Suprapubic skin (tissue), 4 donors: ENCODE measurements around the gene ZIM2.

Experiments used
- POLR2A ChIP-seq, 2 donors: fragments of 450-650 bp; IDR thresholded peaks; one replicate each; pipeline ENCODE4 v1.6.1; 2017; ENCODE audit warnings: antibody characterized with exemption in 2 of 2, mild to moderate bottlenecking in 2 of 2, moderate library complexity in 2 of 2
- POLR2AphosphoS5 ChIP-seq, 3 donors: sonication (generic); formaldehyde crosslinking; IDR thresholded peaks; one replicate each; pipeline ENCODE4 v1.6.1; 2017; ENCODE audit warnings: antibody characterized with exemption in 3 of 3
- TF ChIP-seq, protein P1 (sequence below), 2 donors: fragments of 200-600 bp in 1 of 2; fragments of 450-650 bp in 1 of 2; sonication (generic) in 1 of 2; IDR thresholded peaks; one replicate each; pipeline ENCODE4 v1.5.1; 2016 to 2019; ENCODE audit warnings: antibody characterized with exemption in 2 of 2, mild to moderate bottlenecking in 1 of 2, moderate library complexity in 1 of 2

DNA sequence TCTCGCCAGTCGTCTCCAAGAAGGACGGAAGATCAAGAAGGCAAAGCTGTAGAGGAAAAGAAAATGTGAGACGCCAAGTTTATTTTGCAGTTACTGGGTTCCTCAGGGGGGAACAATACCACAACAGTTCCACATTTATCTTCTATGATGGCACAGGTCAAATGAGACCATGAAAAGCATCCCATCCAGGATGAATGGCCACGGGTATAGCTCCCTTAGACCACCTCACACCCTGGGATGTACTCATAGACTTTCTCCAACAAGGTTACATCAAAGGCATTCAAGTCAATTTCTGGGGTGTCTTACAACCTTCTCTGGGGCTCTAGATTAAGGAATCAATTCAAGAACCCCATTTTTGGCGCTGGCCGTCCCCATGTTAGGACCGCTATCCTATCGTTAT is 4.5 kb downstream of the ZIM2 start:
- TF ChIP-seq, protein P1, sequence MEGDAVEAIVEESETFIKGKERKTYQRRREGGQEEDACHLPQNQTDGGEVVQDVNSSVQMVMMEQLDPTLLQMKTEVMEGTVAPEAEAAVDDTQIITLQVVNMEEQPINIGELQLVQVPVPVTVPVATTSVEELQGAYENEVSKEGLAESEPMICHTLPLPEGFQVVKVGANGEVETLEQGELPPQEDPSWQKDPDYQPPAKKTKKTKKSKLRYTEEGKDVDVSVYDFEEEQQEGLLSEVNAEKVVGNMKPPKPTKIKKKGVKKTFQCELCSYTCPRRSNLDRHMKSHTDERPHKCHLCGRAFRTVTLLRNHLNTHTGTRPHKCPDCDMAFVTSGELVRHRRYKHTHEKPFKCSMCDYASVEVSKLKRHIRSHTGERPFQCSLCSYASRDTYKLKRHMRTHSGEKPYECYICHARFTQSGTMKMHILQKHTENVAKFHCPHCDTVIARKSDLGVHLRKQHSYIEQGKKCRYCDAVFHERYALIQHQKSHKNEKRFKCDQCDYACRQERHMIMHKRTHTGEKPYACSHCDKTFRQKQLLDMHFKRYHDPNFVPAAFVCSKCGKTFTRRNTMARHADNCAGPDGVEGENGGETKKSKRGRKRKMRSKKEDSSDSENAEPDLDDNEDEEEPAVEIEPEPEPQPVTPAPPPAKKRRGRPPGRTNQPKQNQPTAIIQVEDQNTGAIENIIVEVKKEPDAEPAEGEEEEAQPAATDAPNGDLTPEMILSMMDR (IDR thresholded peaks at IDR 0.05) = no peak
- TF ChIP-seq POLR2AphosphoS5 (IDR thresholded peaks at IDR 0.05) (no peak), POLR2A (IDR thresholded peaks at IDR 0.05) (no peak)
